Spleen (tissue), 11 donors: ENCODE measurements around the gene CLDN2. TPM values are rescaled to one million over a fixed set of nuclear protein-coding genes. Genes with fewer than 3 reads are reported as not detected.

Source experiments
- DNase-seq: peaks from one replicate; pipeline ENCODE4 v3.0.0-alpha.2; 2020
- H3K27ac ChIP-seq, 8 donors: fragments of 200-600 bp; sonication (generic) in 7 of 8; 1 replicate in 4 of 8; 2 replicates in 4 of 8; pipeline versions ENCODE4 v1.5.0 to v1.8.0; 2016 to 2021; ENCODE audit warnings: inconsistent platforms in 4 of 8, mild to moderate bottlenecking in 4 of 8, moderate library complexity in 1 of 8
- H3K27me3 ChIP-seq, 7 donors: fragments of 200-600 bp; sonication (generic) in 6 of 7; replicated peaks in 1 of 7; 1 replicate in 4 of 7; 2 replicates in 3 of 7; pipeline versions ENCODE4 v1.5.0 to v1.8.0; 2016 to 2021; ENCODE audit warnings: inconsistent platforms in 3 of 7, mild to moderate bottlenecking in 1 of 7
- H3K36me3 ChIP-seq, 6 donors: fragments of 200-600 bp; sonication (generic) in 5 of 6; 1 replicate in 4 of 6; 2 replicates in 2 of 6; pipeline versions ENCODE4 v1.5.0 to v1.8.0; 2016 to 2021; ENCODE audit warnings: inconsistent platforms in 2 of 6
- H3K4me1 ChIP-seq, 6 donors: fragments of 200-600 bp; sonication (generic) in 5 of 6; 1 replicate in 3 of 6; 2 replicates in 3 of 6; pipeline versions ENCODE4 v1.5.0 to v1.8.0; 2016 to 2021; ENCODE audit warnings: inconsistent platforms in 3 of 6
- H3K4me3 ChIP-seq, 8 donors: fragments of 200-600 bp; sonication (generic) in 7 of 8; 1 replicate in 4 of 8; 2 replicates in 4 of 8; pipeline versions ENCODE4 v1.5.0 to v1.8.0; 2016 to 2021; ENCODE audit warnings: inconsistent platforms in 4 of 8, mild to moderate bottlenecking in 4 of 8, moderate library complexity in 2 of 8
- H3K9me3 ChIP-seq, 8 donors: fragments of 200-600 bp; sonication (generic) in 7 of 8; 1 replicate in 4 of 8; 2 replicates in 4 of 8; pipeline versions ENCODE4 v1.5.0 to v1.8.0; 2016 to 2021; ENCODE audit warnings: inconsistent platforms in 4 of 8
- CTCF ChIP-seq, 11 experiments: fragments of 200-600 bp in 7 of 11; fragments of 450-650 bp in 4 of 11; sonication (generic) in 4 of 11; IDR thresholded peaks in 8 of 11; conservative IDR thresholded peaks in 3 of 11; 1 replicate in 7 of 11; 2 replicates in 4 of 11; pipeline versions ENCODE4 v1.4.0 to v1.8.0; 2016 to 2021; ENCODE audit warnings: antibody characterized with exemption in 11 of 11, inconsistent platforms in 4 of 11, mild to moderate bottlenecking in 1 of 11
- POLR2A ChIP-seq, 3 donors: fragments of 450-650 bp; IDR thresholded peaks; one replicate each; pipeline ENCODE4 v1.5.1; 2017; ENCODE audit warnings: antibody characterized with exemption in 3 of 3, mild to moderate bottlenecking in 1 of 3
- POLR2AphosphoS5 ChIP-seq, 3 donors: sonication (generic); formaldehyde crosslinking; IDR thresholded peaks; one replicate each; pipeline ENCODE4 v1.5.1; 2017; ENCODE audit warnings: antibody characterized with exemption in 3 of 3
- whole genome bisulfite sequencing, 5 donors: extraction: QIAGEN DNeasy Blood & Tissue Kit in 3 of 5; methylation state at CpG; one replicate each; pipeline versions ENCODE4 v1.1.5 to v1.1.7; 2013 to 2018; 5-methylcytosine and 5-hydroxymethylcytosine counted together
- intact Hi-C: fragments of 100-400 bp; cut with DNase I; formaldehyde crosslinking; loops from one replicate; pipeline ENCODE4 v1.15.0; 2023; ENCODE audit warnings: low total_unique reads
- polyA plus RNA-seq, 3 donors: library from polyadenylated mRNA; stranded (reverse); fragments of 200-250 nt; gene quantifications; one replicate each; pipeline ENCODE4 v1.2.1, GENCODE V29; 2013
- total RNA-seq, 7 donors: library from RNA; depleted of rRNA in 3 of 7; stranded (reverse); fragments of >200 nt in 3 of 7; fragmentation: NEBNext Ultra II Directional in 4 of 7; extraction: Animal tissue kit (Norgen Biotek cat#: 25700) in 4 of 7; gene quantifications; one replicate each; pipeline versions ENCODE4 v1.1.0 to v1.2.1, GENCODE V29; 2016 to 2021
- donor health status: healthy with polysubstance abuse.
- donor health status: DM: no; HTN: no; CAD: no; lungs with moderate emphysema.
- donor health status: DM: no; HTN: no; CAD: no.
- donor health status: Bipolar disorder and iron deficiency.
- donor health status: healthy.
- donor health status: DM: no; HTN: no; CAD: no.
- donor health status: DM: yes; HTN: yes; CAD: no.

CLDN2 gene
- total and polyA plus RNA-seq, 10 donors: not detected

DNA sequence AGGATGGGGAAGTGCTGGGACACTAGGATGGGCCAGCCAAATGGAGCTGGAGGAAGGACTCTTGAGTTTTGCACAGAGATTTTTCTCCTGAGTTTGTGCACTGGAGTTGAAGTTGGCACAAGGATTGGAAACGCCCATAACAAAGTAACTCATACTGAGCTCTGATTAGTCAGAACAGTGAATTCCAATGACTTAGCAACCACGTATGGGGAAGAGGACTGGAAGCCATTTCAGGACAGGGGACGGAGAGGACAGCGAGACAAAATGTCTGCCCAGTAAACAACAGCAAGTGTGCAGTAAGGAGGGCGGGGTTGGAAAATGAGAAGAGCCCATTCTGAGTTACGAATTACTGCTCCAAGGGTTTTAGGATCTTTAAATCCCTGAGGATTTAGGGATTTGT, 22.9 kb upstream of the CLDN2 start:
- H3K27ac ChIP-seq: no peak overlapping the region
- intact Hi-C loops: loop anchor here (10.0 kb wide), 2 partner anchors 58 to 998 kb away; no protein-coding TSS in a partner anchor
- WGBS, 5 donors: 75 to 91% (median 83%) methylated on average over 6 of the region's 6 CpGs
- H3K4me1 ChIP-seq: no peaks in the 10 kb centered on the region
- H3K36me3 ChIP-seq: no peaks in the 10 kb centered on the region
- DNase-seq: no peak
- no peak overlapping the region for H3K4me3 ChIP-seq
- TF ChIP-seq CTCF (IDR thresholded peaks at IDR 0.05 in 8 of 11, conservative IDR thresholded peaks at IDR 0.05 in 3 of 11) (no peak), POLR2A (IDR thresholded peaks at IDR 0.05) (no peak), POLR2AphosphoS5 (IDR thresholded peaks at IDR 0.05) (no peak)
- H3K9me3 ChIP-seq: no peaks in the 10 kb centered on the region
- H3K27me3 ChIP-seq: peaks cover 0 to 17% (median 0%) of the 10 kb centered on the region in 7 donors

- Histone ChIP-seq H3K27ac (no peak overlapping the region), H3K36me3 (no peaks in the 10 kb centered on the region), H3K9me3 (no peaks in the 10 kb centered on the region), H3K27me3 (peaks cover 0 to 16% (median 0%) of the 10 kb centered on the region in 7 donors), H3K4me3 (no peak overlapping the region), H3K4me1 (no peaks in the 10 kb centered on the region)
- 24 to 37% (median 29%) methylated on average over 1 of the region's 1 CpG for WGBS, 5 donors
- intact Hi-C loops: loop anchor here (10.0 kb wide), 2 partner anchors 56 to 996 kb away; no protein-coding TSS in a partner anchor
- no peak for TF ChIP-seq POLR2AphosphoS5 (IDR thresholded peaks at IDR 0.05)
- no peak for TF ChIP-seq POLR2A (IDR thresholded peaks at IDR 0.05)
- TF ChIP-seq CTCF (IDR thresholded peaks at IDR 0.05 in 8 of 11, conservative IDR thresholded peaks at IDR 0.05 in 3 of 11): peak in 7 of 11 experiments; percentile 16 to 41 (median 30)
- DNase-seq: no peak
These were observed 21.7 kb upstream of the CLDN2 start for GRCh38 chrX:106898462-106898861.

DNA sequence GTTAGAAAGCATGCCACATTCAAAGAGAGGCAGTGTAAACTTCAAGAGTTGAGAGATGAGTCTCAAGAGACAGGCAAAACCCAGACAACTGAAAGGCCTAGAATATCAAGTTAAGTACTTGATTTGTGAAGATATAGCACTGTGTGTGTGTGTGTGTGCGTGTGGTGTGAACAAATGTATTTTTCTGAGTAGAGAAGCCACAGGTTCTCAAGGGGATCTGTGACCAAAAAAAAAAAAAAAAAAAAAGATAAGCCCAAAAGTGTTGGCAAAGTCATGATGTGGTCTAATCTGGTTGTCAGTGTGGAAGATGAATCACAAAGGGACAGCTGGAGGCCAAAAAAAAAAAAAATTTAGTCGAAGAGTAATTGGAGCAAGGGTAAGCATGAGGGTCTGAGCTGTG, 20.9 kb upstream of the CLDN2 start:
- H3K9me3 ChIP-seq: no peaks in the 10 kb centered on the region
- H3K36me3 ChIP-seq: no peaks in the 10 kb centered on the region
- WGBS, 5 donors: 47 to 83% (median 61%) methylated on average over 2 of the region's 2 CpGs
- TF ChIP-seq POLR2A (IDR thresholded peaks at IDR 0.05) (no peak), POLR2AphosphoS5 (IDR thresholded peaks at IDR 0.05) (no peak), CTCF (IDR thresholded peaks at IDR 0.05 in 8 of 11, conservative IDR thresholded peaks at IDR 0.05 in 3 of 11) (no peak)
- intact Hi-C loops: loop anchor here (10.0 kb wide), 2 partner anchors 56 to 996 kb away; no protein-coding TSS in a partner anchor
- peaks cover 0 to 16% (median 0%) of the 10 kb centered on the region in 7 donors for H3K27me3 ChIP-seq
- DNase-seq: no peak
- H3K4me3 ChIP-seq: no peak overlapping the region
- no peaks in the 10 kb centered on the region for H3K4me1 ChIP-seq
- no peak overlapping the region for H3K27ac ChIP-seq

DNA sequence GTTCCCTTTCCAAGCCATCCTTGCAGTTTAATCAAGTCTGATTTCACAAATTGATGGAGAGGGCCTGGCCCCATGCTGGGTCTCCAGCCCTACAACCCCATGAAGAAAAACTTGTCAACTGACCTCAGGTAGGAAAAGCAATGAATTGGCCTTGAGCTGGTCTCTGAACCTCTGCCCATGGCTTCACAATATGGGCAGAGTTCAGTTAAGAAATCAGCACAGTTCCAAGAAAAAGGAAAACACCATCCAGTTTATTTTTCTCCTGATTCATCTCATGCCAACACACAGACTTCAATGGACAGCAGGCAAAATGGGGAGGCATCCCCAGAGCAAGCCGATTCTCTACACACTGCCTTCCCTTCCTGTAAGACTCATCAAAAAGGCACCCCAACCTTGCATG, 20.4 kb upstream of the CLDN2 start:
- no peaks in the 10 kb centered on the region for H3K9me3 ChIP-seq
- WGBS, 5 donors: 80 to 100% (median 93%) methylated on average over 1 of the region's 1 CpG
- H3K36me3 ChIP-seq: no peaks in the 10 kb centered on the region
- intact Hi-C loops: loop anchor here (10.0 kb wide), 2 partner anchors 55 to 995 kb away; no protein-coding TSS in a partner anchor
- TF ChIP-seq POLR2AphosphoS5 (IDR thresholded peaks at IDR 0.05): no peak
- TF ChIP-seq CTCF (IDR thresholded peaks at IDR 0.05 in 8 of 11, conservative IDR thresholded peaks at IDR 0.05 in 3 of 11): no peak
- no peak for TF ChIP-seq POLR2A (IDR thresholded peaks at IDR 0.05)
- no peaks in the 10 kb centered on the region for H3K4me1 ChIP-seq
- peaks cover 0 to 11% (median 0%) of the 10 kb centered on the region in 7 donors for H3K27me3 ChIP-seq
- no peak overlapping the region for H3K4me3 ChIP-seq
- H3K27ac ChIP-seq: no peak overlapping the region
- DNase-seq: no peak
